ENCODE measurements around the gene OPHN1. TPM values are rescaled to one million over a fixed set of nuclear protein-coding genes. Genes with fewer than 3 reads are reported as not detected.

Gene OPHN1
- total RNA-seq, 4 donors from 2014 or later: 4.9 to 20.1 (median 8.1) TPM

DNA sequence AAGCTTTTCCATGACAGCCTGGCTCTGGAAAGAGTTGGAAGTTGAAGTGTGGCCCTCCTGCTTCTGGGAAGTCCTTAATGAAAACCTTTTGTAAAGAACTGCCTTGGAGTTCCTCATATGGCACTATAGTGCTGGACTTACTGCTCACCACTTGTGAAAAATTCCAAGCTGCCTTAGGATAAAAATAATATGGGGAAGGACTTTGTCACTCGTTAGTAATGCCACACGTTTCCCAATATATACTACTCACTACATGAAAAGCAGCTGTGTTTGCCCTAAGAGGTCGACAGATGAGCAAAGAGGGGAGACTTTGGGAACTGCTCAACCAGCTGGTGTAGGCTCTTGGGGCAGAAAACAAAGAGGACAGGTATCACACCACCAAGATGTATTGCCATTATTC is 11.7 kb downstream of the OPHN1 start:
- DNase-seq (ENCODE audit: low spot score in 2 of 2): no peak
- intact Hi-C loops (cut with DNase I; ENCODE audit: low total_unique reads): no loop called here
- TF ChIP-seq POLR2A (IDR thresholded peaks at IDR 0.05): no peak
- TF ChIP-seq, protein P1, sequence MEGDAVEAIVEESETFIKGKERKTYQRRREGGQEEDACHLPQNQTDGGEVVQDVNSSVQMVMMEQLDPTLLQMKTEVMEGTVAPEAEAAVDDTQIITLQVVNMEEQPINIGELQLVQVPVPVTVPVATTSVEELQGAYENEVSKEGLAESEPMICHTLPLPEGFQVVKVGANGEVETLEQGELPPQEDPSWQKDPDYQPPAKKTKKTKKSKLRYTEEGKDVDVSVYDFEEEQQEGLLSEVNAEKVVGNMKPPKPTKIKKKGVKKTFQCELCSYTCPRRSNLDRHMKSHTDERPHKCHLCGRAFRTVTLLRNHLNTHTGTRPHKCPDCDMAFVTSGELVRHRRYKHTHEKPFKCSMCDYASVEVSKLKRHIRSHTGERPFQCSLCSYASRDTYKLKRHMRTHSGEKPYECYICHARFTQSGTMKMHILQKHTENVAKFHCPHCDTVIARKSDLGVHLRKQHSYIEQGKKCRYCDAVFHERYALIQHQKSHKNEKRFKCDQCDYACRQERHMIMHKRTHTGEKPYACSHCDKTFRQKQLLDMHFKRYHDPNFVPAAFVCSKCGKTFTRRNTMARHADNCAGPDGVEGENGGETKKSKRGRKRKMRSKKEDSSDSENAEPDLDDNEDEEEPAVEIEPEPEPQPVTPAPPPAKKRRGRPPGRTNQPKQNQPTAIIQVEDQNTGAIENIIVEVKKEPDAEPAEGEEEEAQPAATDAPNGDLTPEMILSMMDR (IDR thresholded peaks at IDR 0.05): no peak
- H3K4me3 ChIP-seq (ENCODE audit: low read depth, poor library complexity, severe bottlenecking): no peak overlapping the region
- 40 to 55% methylated on average over 3 of the region's 3 CpGs for WGBS, 2 donors

DNA sequence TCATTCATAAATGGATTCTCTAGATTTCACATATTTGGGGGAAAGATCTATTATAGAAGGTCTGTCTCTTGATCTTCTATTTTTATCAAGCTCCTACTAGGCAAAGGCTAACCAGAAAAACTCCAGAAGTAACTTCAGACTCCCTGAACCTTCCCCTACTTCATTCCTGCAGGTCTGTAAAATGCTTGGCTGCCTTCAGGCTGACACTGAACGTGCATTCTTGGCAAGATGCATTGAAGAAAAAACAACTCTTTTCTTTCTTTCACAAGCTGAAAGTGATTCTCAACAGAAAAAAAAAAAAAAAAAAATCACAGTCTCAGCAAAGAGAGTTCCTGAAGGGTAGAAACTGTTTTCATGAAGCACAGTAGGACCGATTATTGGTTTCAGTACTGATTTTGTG is 12.7 kb downstream of the OPHN1 start:
- intact Hi-C loops (cut with DNase I; ENCODE audit: low total_unique reads): no loop called here
- TF ChIP-seq POLR2A (IDR thresholded peaks at IDR 0.05): no peak
- TF ChIP-seq, protein P1 (IDR thresholded peaks at IDR 0.05): no peak
- H3K4me3 ChIP-seq (ENCODE audit: low read depth, poor library complexity, severe bottlenecking): no peak overlapping the region
- no peak for DNase-seq (ENCODE audit: low spot score in 2 of 2)
- 47 to 48% methylated on average over 2 of the region's 2 CpGs for WGBS, 2 donors

DNA sequence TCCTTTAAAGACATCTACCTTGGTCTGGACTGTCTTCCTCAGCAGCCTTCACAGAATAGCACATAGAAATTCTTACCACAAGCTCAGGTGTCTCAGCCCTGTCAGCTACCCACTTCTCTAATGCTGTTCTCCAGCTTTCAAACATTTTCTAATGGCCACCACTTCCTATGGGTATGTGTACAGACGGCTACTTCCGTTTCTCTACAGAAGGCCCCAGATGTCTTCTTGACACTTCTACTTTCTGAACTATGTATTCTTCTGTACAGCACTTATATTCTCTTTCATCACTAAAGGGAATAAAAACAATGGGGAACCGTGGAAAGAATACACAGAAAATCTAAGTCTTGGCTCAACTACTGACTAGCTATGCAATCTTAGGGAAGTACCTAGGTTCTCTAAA is 13.3 kb downstream of the OPHN1 start:
- intact Hi-C loops (cut with DNase I; ENCODE audit: low total_unique reads): no loop called here
- DNase-seq (ENCODE audit: low spot score in 2 of 2): no peak
- 48 to 49% methylated on average over 3 of the region's 3 CpGs for WGBS, 2 donors
- no peak for TF ChIP-seq POLR2A (IDR thresholded peaks at IDR 0.05)
- TF ChIP-seq, protein P1 (IDR thresholded peaks at IDR 0.05): no peak
- H3K4me3 ChIP-seq (ENCODE audit: low read depth, poor library complexity, severe bottlenecking): no peak overlapping the region

DNA sequence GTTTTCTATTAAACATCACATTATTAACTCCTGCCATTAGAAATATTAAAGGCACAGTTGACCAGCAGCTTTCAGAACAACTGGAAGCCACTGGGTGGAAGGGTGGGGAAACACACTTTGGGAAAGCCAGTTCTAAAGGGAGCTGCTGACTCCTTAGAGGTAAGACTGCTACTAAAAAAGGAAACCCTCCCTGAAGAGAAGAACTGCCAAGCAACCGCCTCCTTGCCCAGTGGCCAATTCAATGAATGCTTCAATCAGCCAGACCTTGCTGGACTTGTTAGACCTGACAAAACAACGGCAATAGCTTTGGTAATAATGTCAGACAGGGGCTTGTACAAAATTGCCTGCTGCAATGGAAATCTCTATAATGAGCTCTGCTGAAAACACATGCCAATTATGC is 15.6 kb downstream of the OPHN1 start:
- no peak for DNase-seq (ENCODE audit: low spot score in 2 of 2)
- WGBS, 2 donors: 39 to 52% methylated on average over 2 of the region's 2 CpGs
- TF ChIP-seq, protein P1 (IDR thresholded peaks at IDR 0.05): no peak
- no peak for TF ChIP-seq POLR2A (IDR thresholded peaks at IDR 0.05)
- intact Hi-C loops (cut with DNase I; ENCODE audit: low total_unique reads): no loop called here
- no peak overlapping the region for H3K4me3 ChIP-seq (ENCODE audit: low read depth, poor library complexity, severe bottlenecking)

DNA sequence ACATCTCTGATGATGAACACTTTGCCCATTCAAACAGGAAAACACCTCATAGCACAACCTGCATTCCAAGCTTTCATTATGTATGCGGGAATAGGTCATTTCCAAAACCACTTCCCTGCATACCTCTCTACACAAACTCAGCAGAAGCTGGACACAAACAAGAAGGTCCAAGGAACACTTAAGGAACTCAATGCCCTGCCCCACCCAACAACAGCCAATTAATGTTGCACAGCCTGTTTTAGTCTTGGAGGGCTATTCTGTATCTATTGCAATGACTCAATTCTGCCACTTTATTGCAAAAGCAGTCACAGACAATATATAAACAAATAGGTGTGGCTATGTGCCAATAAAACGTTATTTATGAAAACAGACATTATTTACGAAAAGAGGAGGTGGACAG is 16.7 kb downstream of the OPHN1 start:
- TF ChIP-seq POLR2A (IDR thresholded peaks at IDR 0.05): no peak
- TF ChIP-seq, protein P1 (IDR thresholded peaks at IDR 0.05): no peak
- no peak overlapping the region for H3K4me3 ChIP-seq (ENCODE audit: low read depth, poor library complexity, severe bottlenecking)
- WGBS, 2 donors: 50 to 52% methylated on average over 3 of the region's 3 CpGs
- intact Hi-C loops (cut with DNase I; ENCODE audit: low total_unique reads): no loop called here
- DNase-seq (ENCODE audit: low spot score in 2 of 2): peak in 1 of 2 donors; percentile 19

DNA sequence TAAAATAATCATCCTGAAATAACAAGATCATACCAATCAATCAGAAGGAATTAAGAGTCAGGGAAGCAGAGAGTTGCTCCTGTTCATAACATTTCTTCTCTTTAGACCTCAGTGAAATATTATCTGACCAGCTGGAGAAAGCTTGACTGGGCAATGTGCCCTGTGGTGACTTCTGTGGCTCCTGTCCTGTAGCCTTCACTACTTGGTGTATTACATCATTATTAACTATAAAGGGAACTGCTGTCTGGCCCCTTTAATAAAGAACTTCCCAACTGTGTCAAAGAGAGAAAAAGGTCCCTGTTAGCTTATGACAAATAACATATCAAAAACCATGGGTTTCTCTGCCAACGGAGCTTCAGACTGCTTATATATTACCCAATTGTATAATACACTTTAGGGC is 18.0 kb downstream of the OPHN1 start:
- H3K4me3 ChIP-seq (ENCODE audit: low read depth, poor library complexity, severe bottlenecking): no peak overlapping the region
- 62 to 67% methylated on average over 1 of the region's 1 CpG for WGBS, 2 donors
- intact Hi-C loops (cut with DNase I; ENCODE audit: low total_unique reads): no loop called here
- no peak for TF ChIP-seq POLR2A (IDR thresholded peaks at IDR 0.05)
- TF ChIP-seq, protein P1 (IDR thresholded peaks at IDR 0.05): no peak
- peak in 1 of 2 donors; percentile 37 for DNase-seq (ENCODE audit: low spot score in 2 of 2)

Data from lower leg skin (tissue), 4 donors.